ENCODE results near the gene RIPPLY3.

Gene RIPPLY3

DNA sequence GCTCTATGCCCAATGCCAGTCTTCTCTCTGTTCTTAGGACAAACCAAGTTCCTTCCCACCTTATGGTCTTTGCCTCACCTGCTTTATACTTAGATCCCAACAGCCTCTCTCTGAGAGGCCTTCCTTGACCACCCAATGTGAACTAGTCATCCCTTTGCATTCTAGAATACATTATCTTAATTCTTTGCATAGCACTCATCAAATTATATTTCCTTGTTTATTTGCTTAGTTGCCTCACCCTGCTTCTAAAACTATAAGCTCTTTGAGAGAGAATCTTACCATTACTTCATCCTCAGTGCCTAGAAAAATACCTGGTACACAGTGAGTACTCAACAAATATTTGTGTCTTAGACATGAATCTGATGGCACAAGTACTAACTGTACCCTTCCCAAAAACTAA lies 58.3 kb downstream of the RIPPLY3 start:
- no peak for DNase-seq

DNA sequence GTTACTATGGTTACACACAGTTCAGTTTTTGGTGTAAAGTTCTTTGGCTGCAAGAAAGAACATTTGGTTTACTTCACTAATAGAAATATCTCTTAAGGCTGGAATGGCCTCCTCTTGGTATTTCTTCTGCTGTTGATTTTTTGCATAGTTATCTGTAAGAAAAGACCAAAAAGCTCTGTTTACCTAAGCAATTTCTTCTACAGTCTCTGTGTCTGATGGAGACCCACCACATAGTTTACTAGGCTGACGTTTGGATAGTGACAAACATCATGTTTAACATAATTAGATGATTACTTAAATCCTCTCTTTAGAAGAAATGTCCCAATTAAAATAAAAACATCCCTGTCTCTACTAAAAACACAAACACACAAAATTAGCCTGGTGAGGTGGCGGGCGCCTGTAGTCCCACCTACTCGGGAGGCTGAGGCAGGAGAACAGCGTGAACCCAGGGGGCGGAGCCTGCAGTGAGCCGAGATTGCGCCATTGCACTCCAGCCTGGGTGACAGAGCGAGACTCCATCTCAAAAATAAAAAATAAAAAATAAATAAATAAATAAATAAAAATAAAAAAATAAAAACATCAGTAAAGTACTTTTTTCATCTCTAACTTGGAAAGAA lies 59.2 kb downstream of the RIPPLY3 start:
- DNase-seq: no peak
